ENCODE data around the gene GFM2. TPM values are rescaled to one million over a fixed set of nuclear protein-coding genes. Genes with fewer than 3 reads are reported as not detected.

Gene GFM2
- total RNA-seq, 1 experiment from 2014 or later: 65.5 TPM

Small RNA genes lying within 50 kb of the gene (small RNA-seq; reads per million reads assigned to genes)
- 0 reads per million in 2 experiments for gene RNU6-658P

Other genes starting within 250 kb of the GFM2 start
- gene ENC1, start 126.4 kb downstream of the GFM2 start, total RNA-seq (2014; rRNA removed; shearing (Covaris generic)): 2.5 and 3.0 TPM in 2 replicates
- 718 and 809 TPM in 2 replicates for gene HEXB, start 81.9 kb downstream of the GFM2 start, total RNA-seq (2014; rRNA removed; shearing (Covaris generic))
- gene NSA2, start 132 bp upstream of the GFM2 start, total RNA-seq (2014; rRNA removed; shearing (Covaris generic)): 172 and 206 TPM in 2 replicates
- gene FAM169A, start 99.3 kb upstream of the GFM2 start, total RNA-seq (2014; rRNA removed; shearing (Covaris generic)): 10.2 and 10.5 TPM in 2 replicates